Prostate gland (tissue), 2 donors: ENCODE data around the gene TOX3. TPM values are rescaled to one million over a fixed set of nuclear protein-coding genes. Genes with fewer than 3 reads are reported as not detected.

Experiments
- DNase-seq: peaks from one replicate; pipeline ENCODE4 v3.0.0-alpha.2; 2019; ENCODE audit warnings: low spot score
- H3K27ac ChIP-seq, 2 donors: fragments of 200-600 bp; sonication (generic); 2 replicates each; pipeline ENCODE4 v1.5.1; 2017 to 2019
- H3K27me3 ChIP-seq: fragments of 200-600 bp; sonication (generic); replicated peaks from 2 replicates; pipeline ENCODE4 v1.5.1; 2019; ENCODE audit not compliant: insufficient read depth
- H3K36me3 ChIP-seq, 2 donors: fragments of 200-600 bp; sonication (generic); 1 replicate in 1 of 2; 2 replicates in 1 of 2; pipeline versions ENCODE4 v1.5.1 to v1.8.1; 2017 to 2019
- H3K4me1 ChIP-seq: fragments of 200-600 bp; sonication (generic); replicated peaks from 2 replicates; pipeline ENCODE4 v1.5.1; 2019
- H3K4me3 ChIP-seq, 2 donors: fragments of 200-600 bp; sonication (generic); 2 replicates each; pipeline ENCODE4 v1.5.1; 2017 to 2019
- H3K9me3 ChIP-seq: fragments of 200-600 bp; sonication (generic); 2 replicates; pipeline ENCODE4 v1.5.1; 2017
- POLR2A ChIP-seq: fragments of 450-650 bp; IDR thresholded peaks from one replicate; pipeline ENCODE4 v1.6.1; 2016; ENCODE audit warnings: antibody characterized with exemption, mild to moderate bottlenecking
- POLR2AphosphoS5 ChIP-seq: sonication (generic); formaldehyde crosslinking; IDR thresholded peaks from one replicate; pipeline ENCODE4 v1.6.1; 2017; ENCODE audit warnings: antibody characterized with exemption
- WGBS: methylation state at CpG from one replicate; pipeline ENCODE4 v1.1.5; 2018; 5-methylcytosine and 5-hydroxymethylcytosine counted together
- intact Hi-C: fragments of 100-400 bp; cut with DNase I; formaldehyde crosslinking; loops from one replicate; pipeline ENCODE4 v1.14.2; 2022
- total RNA-seq, 2 donors: library from RNA; depleted of rRNA; stranded (reverse); fragments of >200 nt; gene quantifications; one replicate each; pipeline ENCODE4 v1.1.0, GENCODE V29; 2016
- TF ChIP-seq, protein P1 (sequence below), 4 experiments: fragments of 200-600 bp in 2 of 4; fragments of 450-650 bp in 2 of 4; sonication (generic) in 2 of 4; IDR thresholded peaks; 1 replicate in 3 of 4; 2 replicates in 1 of 4; pipeline ENCODE4 v1.5.1; 2016 to 2019; ENCODE audit warnings: antibody characterized with exemption in 4 of 4, mild to moderate bottlenecking in 2 of 4, moderate library complexity in 2 of 4

TOX3 gene
- total RNA-seq, 2 donors from 2014 or later = 0.57 to 1.7 TPM

DNA sequence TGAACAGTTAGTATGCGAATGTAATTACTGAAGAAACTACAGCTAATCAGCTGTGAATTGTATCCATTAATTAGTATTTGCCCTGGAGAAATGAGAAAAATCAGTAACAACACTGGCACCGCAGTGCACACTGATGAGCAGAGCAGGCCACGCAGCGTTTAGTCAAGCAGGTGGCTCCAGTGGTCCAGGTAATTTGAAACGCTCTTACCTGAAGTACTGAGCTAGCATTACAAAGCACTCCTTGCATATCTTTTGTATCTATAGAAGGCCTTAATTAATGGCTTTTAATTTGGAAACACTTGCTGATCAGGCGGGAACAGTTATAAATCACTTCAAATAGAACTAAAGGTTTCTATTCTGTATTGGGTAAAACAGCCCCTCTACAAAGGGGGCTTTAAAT is 76.4 kb downstream of the TOX3 start:
- H3K36me3 ChIP-seq = no peaks in the 10 kb centered on the region
- no peaks in the 10 kb centered on the region for H3K9me3 ChIP-seq
- TF ChIP-seq, protein P1, sequence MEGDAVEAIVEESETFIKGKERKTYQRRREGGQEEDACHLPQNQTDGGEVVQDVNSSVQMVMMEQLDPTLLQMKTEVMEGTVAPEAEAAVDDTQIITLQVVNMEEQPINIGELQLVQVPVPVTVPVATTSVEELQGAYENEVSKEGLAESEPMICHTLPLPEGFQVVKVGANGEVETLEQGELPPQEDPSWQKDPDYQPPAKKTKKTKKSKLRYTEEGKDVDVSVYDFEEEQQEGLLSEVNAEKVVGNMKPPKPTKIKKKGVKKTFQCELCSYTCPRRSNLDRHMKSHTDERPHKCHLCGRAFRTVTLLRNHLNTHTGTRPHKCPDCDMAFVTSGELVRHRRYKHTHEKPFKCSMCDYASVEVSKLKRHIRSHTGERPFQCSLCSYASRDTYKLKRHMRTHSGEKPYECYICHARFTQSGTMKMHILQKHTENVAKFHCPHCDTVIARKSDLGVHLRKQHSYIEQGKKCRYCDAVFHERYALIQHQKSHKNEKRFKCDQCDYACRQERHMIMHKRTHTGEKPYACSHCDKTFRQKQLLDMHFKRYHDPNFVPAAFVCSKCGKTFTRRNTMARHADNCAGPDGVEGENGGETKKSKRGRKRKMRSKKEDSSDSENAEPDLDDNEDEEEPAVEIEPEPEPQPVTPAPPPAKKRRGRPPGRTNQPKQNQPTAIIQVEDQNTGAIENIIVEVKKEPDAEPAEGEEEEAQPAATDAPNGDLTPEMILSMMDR (IDR thresholded peaks at IDR 0.05) = no peak
- TF ChIP-seq POLR2AphosphoS5 = no peak
- TF ChIP-seq POLR2A = no peak
- H3K27me3 ChIP-seq = no peaks in the 10 kb centered on the region
- 90% methylated on average over 6 of the region's 6 CpGs for WGBS
- H3K4me1 ChIP-seq = no peaks in the 10 kb centered on the region
- DNase-seq = no peak
- no peak overlapping the region for H3K4me3 ChIP-seq
- no peak overlapping the region for H3K27ac ChIP-seq
- intact Hi-C loops = no loop called here

DNA sequence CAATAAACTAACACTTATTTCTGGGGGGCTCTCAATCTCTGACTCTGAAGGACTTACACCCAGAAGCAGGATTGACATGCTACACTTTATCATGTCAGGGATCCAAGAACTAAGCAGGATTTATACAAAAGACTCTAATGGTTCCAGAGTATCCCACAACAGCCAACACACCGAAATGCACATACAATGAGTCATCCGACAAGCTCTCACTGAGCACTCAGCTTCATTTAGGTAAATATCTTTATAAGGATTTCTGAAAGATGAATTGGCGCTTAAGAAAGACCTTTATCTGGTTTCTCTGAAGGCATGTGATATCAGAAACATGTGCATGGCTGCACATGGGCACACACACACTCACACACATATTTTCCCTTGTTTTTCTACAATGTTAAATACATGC is 77.2 kb downstream of the TOX3 start:
- WGBS = 53% methylated on average over 3 of the region's 3 CpGs
- no peak for DNase-seq
- H3K36me3 ChIP-seq = no peaks in the 10 kb centered on the region
- no peaks in the 10 kb centered on the region for H3K9me3 ChIP-seq
- no peaks in the 10 kb centered on the region for H3K4me1 ChIP-seq
- TF ChIP-seq POLR2A = no peak
- TF ChIP-seq POLR2AphosphoS5 = no peak
- TF ChIP-seq, protein P1 (IDR thresholded peaks at IDR 0.05) = no peak
- no peaks in the 10 kb centered on the region for H3K27me3 ChIP-seq
- H3K27ac ChIP-seq = no peak overlapping the region
- no peak overlapping the region for H3K4me3 ChIP-seq
- intact Hi-C loops = no loop called here

DNA sequence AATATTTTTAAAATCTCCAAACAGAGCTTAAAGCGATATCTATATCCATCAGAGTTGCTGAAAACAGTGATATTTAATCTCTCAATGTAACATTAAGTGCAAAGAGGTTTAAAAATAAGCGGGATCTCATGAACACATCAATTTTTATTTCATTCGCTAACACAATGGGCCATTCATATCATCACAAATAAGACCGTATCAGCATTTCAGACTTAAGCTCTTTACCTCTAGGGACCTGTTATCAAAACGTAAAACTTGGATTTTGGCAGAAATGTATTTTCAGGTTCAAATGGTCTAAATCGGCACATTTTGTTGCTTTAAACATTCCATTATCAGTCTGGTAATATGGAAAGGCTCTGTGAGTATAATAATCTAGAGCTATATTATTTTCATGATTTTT is 77.9 kb downstream of the TOX3 start:
- no peaks in the 10 kb centered on the region for H3K36me3 ChIP-seq

DNA sequence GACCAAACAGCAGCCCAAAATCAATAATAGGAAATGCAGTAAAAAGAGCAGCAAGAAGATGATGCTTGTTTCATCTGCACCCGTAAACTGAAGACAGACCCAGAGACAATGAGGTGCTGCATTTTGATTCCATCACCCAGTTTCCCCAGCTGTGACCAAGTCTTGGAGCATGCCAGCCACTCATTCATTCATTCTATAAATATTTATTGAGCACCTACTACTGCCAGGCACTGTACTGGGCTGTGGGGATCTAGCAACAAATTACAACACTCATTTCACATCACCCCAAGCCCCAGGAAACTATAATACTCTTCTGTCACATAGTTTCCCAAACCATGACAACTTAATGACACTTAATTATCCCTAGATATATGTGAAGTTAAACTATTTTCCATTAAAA is 79.2 kb downstream of the TOX3 start:
- intact Hi-C loops = no loop called here
- H3K9me3 ChIP-seq = no peaks in the 10 kb centered on the region
- no peaks in the 10 kb centered on the region for H3K36me3 ChIP-seq
- H3K27me3 ChIP-seq = no peaks in the 10 kb centered on the region
- no peak for DNase-seq
- H3K4me3 ChIP-seq = no peak overlapping the region
- H3K27ac ChIP-seq = no peak overlapping the region
- no peaks in the 10 kb centered on the region for H3K4me1 ChIP-seq
- 100% methylated on average over 1 of the region's 1 CpG for WGBS
- TF ChIP-seq POLR2AphosphoS5 (no peak), POLR2A (no peak)
- TF ChIP-seq, protein P1 (IDR thresholded peaks at IDR 0.05) = no peak

More for the DNA sequence above, 77.9 kb downstream of the TOX3 start:
- no peak overlapping the region for H3K27ac ChIP-seq
- H3K9me3 ChIP-seq = no peaks in the 10 kb centered on the region
- 89% methylated on average over 6 of the region's 6 CpGs for WGBS
- intact Hi-C loops = no loop called here
- H3K4me3 ChIP-seq = no peak overlapping the region
- no peak for DNase-seq
- no peaks in the 10 kb centered on the region for H3K27me3 ChIP-seq
- H3K4me1 ChIP-seq = no peaks in the 10 kb centered on the region
- TF ChIP-seq POLR2A (no peak), POLR2AphosphoS5 (no peak)
- TF ChIP-seq, protein P1 (IDR thresholded peaks at IDR 0.05) = no peak

DNA sequence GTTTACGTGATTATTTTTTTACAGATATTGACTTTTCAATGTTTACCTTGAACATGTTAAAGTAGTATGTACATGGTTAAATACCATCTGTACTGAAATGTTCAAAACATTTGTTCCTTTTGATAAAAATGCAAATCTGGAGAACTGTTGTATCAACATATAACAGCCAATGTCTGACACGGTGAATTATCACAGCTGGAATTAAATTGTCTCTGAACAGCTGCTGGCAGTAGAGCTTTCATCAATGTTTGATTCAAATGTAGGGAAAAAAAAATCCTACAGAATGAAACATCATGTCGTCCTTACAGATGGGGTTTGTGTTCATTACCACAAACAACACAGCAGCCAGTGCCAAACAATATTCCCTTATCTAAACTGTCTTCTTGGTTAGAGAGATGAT is 79.9 kb downstream of the TOX3 start:
- no peaks in the 10 kb centered on the region for H3K27me3 ChIP-seq
- intact Hi-C loops = no loop called here
- H3K36me3 ChIP-seq = no peaks in the 10 kb centered on the region
- TF ChIP-seq, protein P1 (IDR thresholded peaks at IDR 0.05) = no peak
- WGBS = 62% methylated on average over 3 of the region's 3 CpGs
- DNase-seq = no peak
- no peak overlapping the region for H3K27ac ChIP-seq
- no peaks in the 10 kb centered on the region for H3K4me1 ChIP-seq
- no peak overlapping the region for H3K4me3 ChIP-seq
- no peaks in the 10 kb centered on the region for H3K9me3 ChIP-seq
